ENCODE measurements around the gene ATM.

GRCh38 chr11:108333403-108333899 is 110.6 kb downstream of the ATM start:
- no peak for TF ChIP-seq POLR2AphosphoS5 (IDR thresholded peaks at IDR 0.05; ENCODE audit: low read depth)
- TF ChIP-seq CTCF (IDR thresholded peaks at IDR 0.05; ENCODE audit: insufficient read depth, low read length): no peak
- TF ChIP-seq REST (IDR thresholded peaks at IDR 0.05; ENCODE audit: insufficient replicate concordance, low read depth): no peak
- TF ChIP-seq GABPA (IDR thresholded peaks at IDR 0.05; ENCODE audit: low read depth): no peak
